ENCODE data around the gene MMP25.

DNA sequence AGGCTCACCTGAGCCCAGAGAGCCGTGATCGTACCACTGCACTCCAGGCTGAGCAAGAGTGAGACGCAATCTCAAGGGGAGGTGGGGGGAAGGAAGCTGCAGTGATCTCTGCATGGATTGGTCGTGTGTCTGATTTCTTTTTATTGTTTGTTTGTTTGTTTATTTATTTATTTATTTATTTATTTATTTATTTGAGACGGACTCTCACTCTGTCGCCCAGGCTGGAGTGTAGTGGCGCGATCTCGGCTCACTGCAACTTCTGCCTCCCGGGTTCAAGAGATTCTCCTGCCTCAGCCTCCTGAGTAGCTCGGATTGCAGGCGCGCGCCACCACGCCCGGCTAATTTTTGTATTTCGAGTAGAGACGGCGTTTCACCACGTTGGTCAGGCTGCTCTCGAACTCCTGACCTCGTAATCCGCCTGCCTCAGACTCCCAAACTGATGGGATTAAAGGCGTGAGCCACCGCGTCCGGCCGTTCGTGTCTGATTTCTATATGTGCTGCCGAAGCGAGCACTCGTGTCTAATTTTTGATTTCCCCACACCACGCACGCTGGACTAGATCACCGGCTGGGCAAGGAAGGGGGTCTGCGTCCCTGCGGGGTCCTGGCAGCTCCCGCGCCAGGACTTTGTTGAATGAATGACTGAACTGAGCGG, 26.6 kb upstream of the MMP25 start:
- TF ChIP-seq EZH2 (IDR thresholded peaks at IDR 0.05; ENCODE audit: insufficient read depth, poor library complexity, severe bottlenecking) (no peak), EZH2phosphoT487 (IDR thresholded peaks at IDR 0.05; ENCODE audit: insufficient read depth, low read depth) (no peak)

Measured in GM23248 (cell line).